Peyer's patch (tissue), 4 donors: ENCODE measurements around the gene SPACA4. TPM values are rescaled to one million over a fixed set of nuclear protein-coding genes. Genes with fewer than 3 reads are reported as not detected.
A peak's percentile ranks its signal among the peaks of the same experiment; 100 is the strongest.

ENCODE experiments used
- DNase-seq, 3 donors: peaks; one replicate each; pipeline ENCODE4 v3.0.0-alpha.2; 2017 to 2019
- H3K27ac ChIP-seq, 4 donors: fragments of 200-600 bp; sonication (generic); one replicate each; pipeline ENCODE4 v1.5.1; 2016 to 2019
- H3K27me3 ChIP-seq, 2 donors: fragments of 200-600 bp; sonication (generic); one replicate each; pipeline ENCODE4 v1.5.1; 2019
- H3K36me3 ChIP-seq, 3 donors: fragments of 200-600 bp; sonication (generic); one replicate each; pipeline ENCODE4 v1.5.1; 2016 to 2019
- H3K4me1 ChIP-seq, 4 donors: fragments of 200-600 bp; sonication (generic); one replicate each; pipeline ENCODE4 v1.5.1; 2016 to 2019
- H3K4me3 ChIP-seq, 4 donors: fragments of 200-600 bp; sonication (generic); 1 replicate in 3 of 4; 2 replicates in 1 of 4; pipeline ENCODE4 v1.5.1; 2016 to 2019; ENCODE audit warnings: mild to moderate bottlenecking in 1 of 4
- H3K9me3 ChIP-seq, 4 donors: fragments of 200-600 bp; sonication (generic); one replicate each; pipeline ENCODE4 v1.5.1; 2016 to 2019; ENCODE audit warnings: mild to moderate bottlenecking in 1 of 4
- POLR2A ChIP-seq, 2 donors: fragments of 450-650 bp; IDR thresholded peaks; one replicate each; pipeline ENCODE4 v1.5.1; 2017; ENCODE audit warnings: antibody characterized with exemption in 2 of 2, mild to moderate bottlenecking in 2 of 2, moderate library complexity in 2 of 2
- total RNA-seq, 4 donors: library from RNA; depleted of rRNA; stranded (reverse); fragments of >200 nt; gene quantifications; one replicate each; pipeline ENCODE4 v1.1.0, GENCODE V29; 2016
- TF ChIP-seq, protein P1 (sequence below), 6 experiments: fragments of 450-650 bp in 4 of 6; fragments of 200-600 bp in 2 of 6; sonication (generic) in 1 of 6; IDR thresholded peaks; one replicate each; pipeline ENCODE4 v1.5.1; 2017 to 2019; ENCODE audit warnings: antibody characterized with exemption in 6 of 6, mild to moderate bottlenecking in 3 of 6, moderate library complexity in 1 of 6

The SPACA4 gene
- total RNA-seq, 4 donors from 2014 or later: not detected

DNA sequence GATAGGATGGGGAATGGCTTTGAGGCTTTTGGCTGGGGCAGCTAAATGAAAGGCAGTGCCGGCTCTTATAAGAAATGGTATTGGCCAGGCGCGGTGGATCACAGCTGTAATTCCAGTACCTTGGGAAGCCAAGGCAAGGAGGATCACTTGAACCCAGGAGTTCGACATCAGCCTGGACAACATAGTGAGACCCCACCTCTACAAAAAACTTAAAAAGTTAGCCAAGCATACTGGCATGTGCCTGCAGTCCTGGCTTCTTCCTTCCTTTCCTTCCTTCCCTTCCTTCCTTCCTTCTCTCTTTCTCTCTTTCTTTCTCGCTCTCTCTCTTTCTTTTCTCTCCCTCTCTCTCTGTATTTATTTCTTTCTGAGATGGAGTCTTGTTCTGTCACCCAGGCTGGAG lies 36.3 kb downstream of the SPACA4 start:
- Histone ChIP-seq H3K4me1 (peaks cover 0 to 36% (median 1%) of the 10 kb centered on the region in 4 donors), H3K9me3 (no peaks in the 10 kb centered on the region), H3K27ac (no peak overlapping the region), H3K27me3 (no peaks in the 10 kb centered on the region), H3K4me3 (no peak overlapping the region), H3K36me3 (no peaks in the 10 kb centered on the region)
- TF ChIP-seq, protein P1, sequence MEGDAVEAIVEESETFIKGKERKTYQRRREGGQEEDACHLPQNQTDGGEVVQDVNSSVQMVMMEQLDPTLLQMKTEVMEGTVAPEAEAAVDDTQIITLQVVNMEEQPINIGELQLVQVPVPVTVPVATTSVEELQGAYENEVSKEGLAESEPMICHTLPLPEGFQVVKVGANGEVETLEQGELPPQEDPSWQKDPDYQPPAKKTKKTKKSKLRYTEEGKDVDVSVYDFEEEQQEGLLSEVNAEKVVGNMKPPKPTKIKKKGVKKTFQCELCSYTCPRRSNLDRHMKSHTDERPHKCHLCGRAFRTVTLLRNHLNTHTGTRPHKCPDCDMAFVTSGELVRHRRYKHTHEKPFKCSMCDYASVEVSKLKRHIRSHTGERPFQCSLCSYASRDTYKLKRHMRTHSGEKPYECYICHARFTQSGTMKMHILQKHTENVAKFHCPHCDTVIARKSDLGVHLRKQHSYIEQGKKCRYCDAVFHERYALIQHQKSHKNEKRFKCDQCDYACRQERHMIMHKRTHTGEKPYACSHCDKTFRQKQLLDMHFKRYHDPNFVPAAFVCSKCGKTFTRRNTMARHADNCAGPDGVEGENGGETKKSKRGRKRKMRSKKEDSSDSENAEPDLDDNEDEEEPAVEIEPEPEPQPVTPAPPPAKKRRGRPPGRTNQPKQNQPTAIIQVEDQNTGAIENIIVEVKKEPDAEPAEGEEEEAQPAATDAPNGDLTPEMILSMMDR (IDR thresholded peaks at IDR 0.05): no peak
- TF ChIP-seq POLR2A (IDR thresholded peaks at IDR 0.05): no peak
- DNase-seq: no peak

DNA sequence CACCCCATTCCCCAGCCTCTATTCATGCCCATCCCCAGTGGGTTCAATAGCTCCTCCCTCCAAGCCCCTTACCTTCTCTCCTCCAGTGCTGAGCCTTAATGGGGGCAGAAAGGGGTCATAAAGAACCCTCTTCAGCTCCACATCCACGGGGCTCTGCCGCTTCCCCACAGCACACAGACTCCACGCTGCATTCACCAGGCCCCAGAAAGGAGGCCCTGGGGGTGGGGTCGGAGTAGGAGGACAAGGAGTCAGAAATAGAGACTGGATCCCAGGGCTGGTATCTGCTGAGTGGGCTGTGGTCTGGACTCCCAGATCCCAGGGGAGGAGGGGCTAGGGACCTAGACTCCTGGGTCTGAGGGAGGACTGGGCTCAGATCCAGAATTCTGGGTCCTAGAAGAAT lies 37.8 kb downstream of the SPACA4 start:
- no peak for DNase-seq
- Histone ChIP-seq H3K27me3 (no peaks in the 10 kb centered on the region), H3K36me3 (no peaks in the 10 kb centered on the region), H3K4me1 (peaks cover 0 to 25% (median 0%) of the 10 kb centered on the region in 4 donors), H3K4me3 (no peak overlapping the region), H3K9me3 (no peaks in the 10 kb centered on the region), H3K27ac (peak overlapping the region in 1 of 4 donors; percentile 94)
- TF ChIP-seq, protein P1 (IDR thresholded peaks at IDR 0.05): no peak
- no peak for TF ChIP-seq POLR2A (IDR thresholded peaks at IDR 0.05)

DNA sequence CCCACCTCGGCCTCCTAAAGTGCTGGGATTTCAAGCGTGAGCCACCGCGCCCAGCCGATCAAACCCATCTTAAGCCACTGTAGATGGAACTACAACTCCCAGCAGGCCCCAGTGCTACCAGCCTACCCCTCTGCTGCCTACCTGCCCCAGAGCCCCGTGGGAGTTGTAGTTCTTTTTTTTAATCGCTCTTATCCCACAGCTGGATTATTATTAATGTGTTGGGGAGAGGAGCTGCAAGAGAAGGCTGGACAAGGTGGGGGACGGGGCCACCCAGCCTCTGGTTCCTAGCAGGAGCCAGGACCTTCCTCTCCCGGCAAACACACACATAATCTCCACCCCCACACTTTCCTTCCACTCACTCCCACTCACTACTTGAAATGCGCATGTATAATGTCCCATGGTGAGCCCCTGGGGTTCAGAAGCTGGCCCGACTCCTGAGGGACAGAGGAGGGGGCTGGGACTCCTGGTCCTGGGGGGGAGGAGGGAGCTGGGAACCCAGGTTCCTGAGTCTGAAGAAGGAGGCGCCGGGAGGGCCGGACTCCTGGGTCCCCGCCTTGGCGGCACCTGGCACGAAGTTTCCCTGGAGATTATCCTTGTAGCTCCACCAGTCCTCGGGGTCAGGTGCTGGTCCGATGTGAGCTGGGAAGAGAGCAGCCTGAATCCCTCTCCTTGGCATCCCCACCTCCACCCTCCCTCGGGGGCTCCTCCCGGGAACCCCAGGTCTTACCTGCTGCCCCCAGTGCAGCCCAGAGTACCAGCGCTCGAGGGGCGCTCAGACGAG lies 38.5 kb downstream of the SPACA4 start:
- DNase-seq: peak; percentile 63 to 90 (median 83)
- Histone ChIP-seq H3K27ac (peak overlapping the region; percentile 72 to 94 (median 84)), H3K36me3 (no peaks in the 10 kb centered on the region), H3K4me3 (peak overlapping the region; percentile 40 to 59 (median 56)), H3K27me3 (no peaks in the 10 kb centered on the region), H3K4me1 (peaks cover 0 to 20% (median 0%) of the 10 kb centered on the region in 4 donors), H3K9me3 (no peaks in the 10 kb centered on the region)
- no peak for TF ChIP-seq POLR2A (IDR thresholded peaks at IDR 0.05)
- TF ChIP-seq, protein P1 (IDR thresholded peaks at IDR 0.05): no peak

DNA sequence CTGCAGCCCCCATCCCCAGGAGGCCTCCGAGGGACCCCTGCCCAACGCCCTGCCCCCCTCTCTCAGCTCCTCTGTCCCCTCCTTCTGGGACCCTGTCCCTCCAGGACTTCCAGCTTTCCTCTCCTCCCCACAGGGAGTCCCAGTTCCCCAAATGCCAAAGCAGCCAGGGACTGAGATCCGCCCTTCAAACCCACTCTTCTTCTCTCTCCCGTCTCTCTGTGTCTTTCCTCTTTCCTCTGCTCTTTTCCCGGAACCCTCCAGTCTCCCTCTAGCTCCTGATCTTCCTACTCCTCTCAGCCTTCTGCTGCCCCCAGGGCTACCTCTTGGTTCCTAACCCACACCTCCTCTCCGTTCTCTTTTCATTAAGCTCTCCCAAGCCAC lies 39.1 kb downstream of the SPACA4 start:
- no peak for DNase-seq
- Histone ChIP-seq H3K27me3 (no peaks in the 10 kb centered on the region), H3K27ac (peak overlapping the region; percentile 72 to 94 (median 84)), H3K36me3 (no peaks in the 10 kb centered on the region), H3K9me3 (no peaks in the 10 kb centered on the region), H3K4me1 (peaks cover 0 to 20% (median 0%) of the 10 kb centered on the region in 4 donors), H3K4me3 (peak overlapping the region; percentile 40 to 59 (median 56))
- TF ChIP-seq POLR2A (IDR thresholded peaks at IDR 0.05): no peak
- TF ChIP-seq, protein P1 (IDR thresholded peaks at IDR 0.05): no peak

DNA sequence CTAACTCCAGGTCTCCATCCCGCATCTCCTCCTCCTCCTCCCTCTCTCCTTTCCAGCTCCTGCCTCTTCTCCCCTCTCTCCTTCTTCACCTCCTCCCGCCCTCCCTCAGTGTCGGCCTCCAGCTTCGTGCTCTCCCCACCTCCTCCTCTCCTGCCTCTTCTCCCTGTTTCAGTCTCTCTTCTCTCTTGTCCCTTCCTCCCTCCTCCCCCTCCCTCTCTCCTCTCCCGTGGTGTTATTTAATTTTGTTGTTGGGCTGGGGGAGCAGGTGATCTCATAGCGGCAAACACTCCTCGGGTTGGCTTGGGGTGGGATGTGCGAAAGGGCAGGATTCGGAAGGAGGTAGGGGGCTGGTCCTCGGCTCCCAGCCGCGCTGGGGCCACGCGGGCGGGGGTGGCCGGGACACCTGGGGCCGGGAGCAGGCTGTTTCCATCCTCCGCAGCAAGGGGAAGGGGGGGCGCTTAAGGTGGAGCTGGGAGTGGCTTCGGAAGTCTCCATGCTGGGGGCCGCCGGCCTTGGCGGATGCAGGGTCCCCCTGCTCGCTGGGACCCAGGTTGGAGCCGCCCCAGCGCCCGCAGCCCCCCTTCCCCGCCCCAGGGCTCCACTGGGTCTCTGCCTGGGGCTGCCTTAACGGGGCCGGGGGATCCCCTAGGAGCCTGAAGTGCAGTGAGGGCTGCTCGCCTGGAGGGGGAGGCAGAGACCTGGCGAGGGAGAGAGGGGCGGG lies 39.6 kb downstream of the SPACA4 start, which contains the start of gene CA11:
Gene CA11 (minus strand): TSS at position 187 of the 721 bp plus-strand sequence. CDS start 555 bp downstream, outside the sequence.
- H3K36me3 ChIP-seq: no peaks in the 10 kb centered on the region
- H3K4me3 ChIP-seq: peak within 1 kb of the TSS; percentile 40 to 59 (median 56)
- TF ChIP-seq POLR2A (IDR thresholded peaks at IDR 0.05): peak in 1 of 2 donors; percentile 12
- TF ChIP-seq, protein P1 (IDR thresholded peaks at IDR 0.05): peak; percentile 82 to 98 (median 94)
- peaks cover 0 to 20% (median 0%) of the 10 kb centered on the region in 4 donors for H3K4me1 ChIP-seq
- no peaks in the 10 kb centered on the region for H3K27me3 ChIP-seq
- peak; percentile 92 to 95 (median 92) for DNase-seq
- no peaks in the 10 kb centered on the region for H3K9me3 ChIP-seq
- H3K27ac ChIP-seq: peak within 1 kb of the TSS; percentile 72 to 94 (median 84)
